Midbrain (tissue), 1 donor: ENCODE results near the gene KRT76.

Experiments
- DNase-seq: peaks from one replicate; lab custom pipeline; 2025; lab: John Stamatoyannopoulos, UW

KRT76 gene

GRCh38 chr12:52730793-52731192 lies 46.4 kb downstream of the KRT76 start:
- DNase-seq = no peak

- no peak for DNase-seq
These were observed 46.8 kb downstream of the KRT76 start for GRCh38 chr12:52730383-52730782.

DNA sequence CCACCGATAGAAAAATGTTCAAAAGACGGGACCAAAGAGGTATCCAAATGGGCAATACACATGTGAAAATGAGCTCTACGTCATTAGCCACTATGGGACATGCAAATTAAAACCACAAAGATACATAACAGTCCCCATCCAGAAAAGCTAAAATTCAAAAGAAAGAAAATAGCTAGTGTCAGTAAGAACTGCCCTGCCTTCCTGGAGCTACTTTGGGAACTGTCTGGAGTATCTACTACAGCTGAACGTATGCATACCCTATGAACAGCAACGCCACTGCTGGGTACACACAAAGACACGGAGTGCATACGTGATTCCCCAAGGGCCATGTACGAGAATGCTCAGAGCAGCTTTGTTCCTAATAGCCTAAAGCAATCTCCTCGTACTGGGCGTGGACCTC lies 48.0 kb downstream of the KRT76 start:
- DNase-seq = no peak

DNA sequence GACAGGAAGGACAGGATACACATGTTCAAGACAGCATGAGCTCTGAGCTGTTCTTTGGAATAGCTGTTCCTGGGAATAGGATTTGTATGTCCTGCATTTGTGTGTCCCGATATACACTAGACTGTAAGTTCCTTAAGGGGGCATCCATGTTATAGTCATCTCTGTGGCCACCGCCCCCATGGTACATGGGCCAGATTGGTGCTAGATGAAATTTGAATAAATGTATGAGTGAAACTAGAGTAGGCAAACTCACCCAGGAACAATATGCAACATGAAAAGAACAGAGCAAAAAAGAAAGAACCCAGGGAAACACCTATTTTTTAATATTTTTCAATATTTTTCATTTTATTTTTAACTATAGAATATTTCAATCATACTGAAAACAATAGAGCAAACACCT lies 48.8 kb downstream of the KRT76 start:
- DNase-seq = no peak

DNA sequence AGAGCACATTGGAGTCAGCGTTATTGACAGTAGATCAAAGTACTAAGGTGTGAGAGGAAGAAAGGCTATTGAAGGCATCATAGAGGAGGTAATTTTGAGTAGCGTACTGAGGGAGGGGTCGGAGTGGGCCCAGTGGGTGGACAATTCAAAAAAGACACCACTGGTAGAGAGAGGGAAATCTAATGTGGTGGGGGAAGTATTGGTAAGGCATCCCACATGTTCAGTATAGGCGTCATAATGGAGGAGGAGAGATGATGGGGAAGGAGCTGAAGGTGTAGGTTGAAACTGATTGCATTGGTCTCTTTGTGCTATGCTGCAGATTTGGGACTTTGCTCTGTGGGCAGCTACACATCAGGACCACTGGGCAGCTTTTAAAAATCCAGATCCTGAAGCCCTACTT lies 50.1 kb downstream of the KRT76 start:
- no peak for DNase-seq

GRCh38 chr12:52726451-52726850 lies 50.7 kb downstream of the KRT76 start:
- DNase-seq = no peak

GRCh38 chr12:52724384-52724783 lies 52.8 kb downstream of the KRT76 start:
- no peak for DNase-seq

GRCh38 chr12:52722680-52723079 lies 54.5 kb downstream of the KRT76 start:
- DNase-seq = no peak

DNA sequence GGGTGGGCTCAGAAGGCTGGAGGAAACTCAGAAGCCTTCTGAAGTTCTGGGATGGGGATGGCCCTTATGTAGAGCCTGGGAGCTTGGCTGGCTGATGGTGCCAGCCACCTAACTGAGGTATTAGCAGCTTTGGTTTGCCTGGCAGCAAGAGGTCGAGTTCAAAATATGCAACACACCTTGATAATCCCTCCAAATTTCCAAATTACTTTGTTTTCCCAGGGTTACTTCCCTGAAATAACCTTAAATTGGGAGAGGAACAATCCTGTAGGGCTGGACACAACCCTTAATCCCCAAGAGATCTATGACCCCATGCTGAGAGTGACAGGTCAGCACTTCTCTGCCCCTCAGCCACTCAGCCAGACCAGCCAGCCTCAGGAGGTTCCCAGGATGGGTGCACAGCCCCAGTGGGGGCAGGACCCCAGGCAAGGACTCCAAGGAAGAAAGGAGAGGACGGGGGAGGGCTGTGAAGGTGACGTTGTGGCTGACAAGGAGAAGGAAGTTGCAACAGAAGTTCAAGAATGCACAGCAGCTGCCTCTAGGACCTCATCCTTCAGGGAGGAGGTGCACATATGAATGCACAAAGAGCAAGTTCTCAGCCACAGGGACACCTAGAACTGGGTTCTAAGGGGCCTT lies 55.2 kb downstream of the KRT76 start:
- DNase-seq = no peak

- DNase-seq = no peak
These were observed 56.7 kb downstream of the KRT76 start for GRCh38 chr12:52720365-52720886.
